PC-3 (cell line): ENCODE results near the gene PCBP2. TPM values are rescaled to one million over a fixed set of nuclear protein-coding genes. Genes with fewer than 3 reads are reported as not detected.

Experiments used
- ATAC-seq: fragments of 200-7000 bp; cut with Tn5 transposase; 2 replicates; pipeline ENCODE4 v1.9.1; 2020; ENCODE audit warnings: mild to moderate bottlenecking, moderate library complexity
- BruUV-seq: library from RNA; stranded (reverse); fragments of 400-500 nt; replicated peaks from 2 replicates; lab custom pipeline; 2021; lab: Mats Ljungman, UMichigan
- CTCF ChIA-PET: fragments of 300-600 bp; sonication (Branson Sonifier 250); formaldehyde crosslinking; loops from one replicate; lab custom pipeline; 2022; ENCODE audit warnings: antibody characterized with exemption; lab: Charles Lee
- POLR2A ChIA-PET: fragments of 300-600 bp; sonication (Branson Sonifier 250); formaldehyde crosslinking; loops from one replicate; lab custom pipeline; 2022; ENCODE audit warnings: antibody characterized with exemption; ENCODE audit not compliant: unreplicated experiment; lab: Charles Lee
- DNase-seq: peaks from one replicate; pipeline ENCODE4 v3.0.0-alpha.2; 2015
- H2AFZ ChIP-seq: fragments of 300-600 bp; sonication (generic); 2 replicates; pipeline ENCODE4 v1.6.0; 2016; ENCODE audit warnings: antibody characterized with exemption, low read length
- H3F3A ChIP-seq: fragments of 300-600 bp; sonication (generic); one replicate; pipeline ENCODE4 v1.6.0; 2017; ENCODE audit warnings: antibody characterized with exemption, low read length, control low read depth, mild to moderate bottlenecking; ENCODE audit not compliant: unreplicated experiment
- H3K27ac ChIP-seq: fragments of 300-600 bp; sonication (generic); 2 replicates; pipeline ENCODE4 v1.5.1; 2016; ENCODE audit warnings: mild to moderate bottlenecking, low read length
- H3K27me3 ChIP-seq: fragments of 300-600 bp; sonication (generic); 2 replicates; pipeline ENCODE4 v1.6.1; 2016; ENCODE audit warnings: low read length, mixed read lengths
- H3K36me3 ChIP-seq: fragments of 300-600 bp; sonication (generic); 2 replicates; pipeline ENCODE4 v1.6.1; 2016; ENCODE audit warnings: low read depth, mixed run types, low read length, mixed read lengths
- H3K4me1 ChIP-seq: fragments of 300-600 bp; sonication (generic); 2 replicates; pipeline ENCODE4 v1.5.1; 2016; ENCODE audit warnings: low read length; ENCODE audit not compliant: insufficient read depth
- H3K4me2 ChIP-seq: fragments of 300-600 bp; sonication (generic); 2 replicates; pipeline ENCODE4 v1.6.0; 2016; ENCODE audit warnings: low read length
- H3K4me3 ChIP-seq: fragments of 300-600 bp; sonication (generic); 2 replicates; pipeline ENCODE4 v1.5.1; 2016; ENCODE audit warnings: mild to moderate bottlenecking, low read length, mixed read lengths
- H3K79me2 ChIP-seq: fragments of 300-600 bp; sonication (generic); 2 replicates; pipeline ENCODE4 v1.6.1; 2017; ENCODE audit warnings: low read length, mixed read lengths
- H3K9ac ChIP-seq: fragments of 300-600 bp; sonication (generic); 2 replicates; pipeline ENCODE4 v1.6.0; 2016; ENCODE audit warnings: mild to moderate bottlenecking, low read length
- H3K9me2 ChIP-seq: fragments of 300-600 bp; sonication (generic); replicated peaks from 2 replicates; pipeline ENCODE4 v1.6.1; 2016; ENCODE audit warnings: mixed run types, low read length, mixed read lengths
- H3K9me3 ChIP-seq: fragments of 300-600 bp; sonication (generic); 2 replicates; pipeline ENCODE4 v1.6.1; 2016; ENCODE audit warnings: low read length, mixed read lengths
- H4K20me1 ChIP-seq: fragments of 300-600 bp; sonication (generic); 2 replicates; pipeline ENCODE4 v1.6.1; 2016; ENCODE audit warnings: low read length, mixed read lengths
- EZH2 ChIP-seq: fragments of 300-600 bp; sonication (generic); IDR thresholded peaks from one replicate; pipeline ENCODE4 v1.6.1; 2017; ENCODE audit warnings: antibody characterized with exemption, mild to moderate bottlenecking, low read length; ENCODE audit not compliant: unreplicated experiment
- EZH2phosphoT487 ChIP-seq: fragments of 300-600 bp; sonication (generic); IDR thresholded peaks from 2 replicates; pipeline ENCODE4 v1.6.1; 2018; ENCODE audit warnings: mild to moderate bottlenecking, antibody characterized with exemption, low read length, borderline replicate concordance
- intact Hi-C: fragments of 100-400 bp; cut with micrococcal nuclease; formaldehyde crosslinking; loops from 2 replicates; pipeline ENCODE4 v1.9.0; 2023
- total RNA-seq: library from RNA; depleted of rRNA; stranded (reverse); fragments of >200 nt; gene quantifications from 2 replicates; pipeline ENCODE4 v1.2.3, GENCODE V29; 2014
- TF ChIP-seq, protein P1 (sequence below): fragments of 300-600 bp; sonication (generic); conservative IDR thresholded peaks from 2 replicates; pipeline ENCODE4 v1.5.1; 2017; ENCODE audit warnings: antibody characterized with exemption, low read depth, mild to moderate bottlenecking, low read length

Gene PCBP2
- total RNA-seq, 1 experiment from 2014 or later: 204 TPM

DNA sequence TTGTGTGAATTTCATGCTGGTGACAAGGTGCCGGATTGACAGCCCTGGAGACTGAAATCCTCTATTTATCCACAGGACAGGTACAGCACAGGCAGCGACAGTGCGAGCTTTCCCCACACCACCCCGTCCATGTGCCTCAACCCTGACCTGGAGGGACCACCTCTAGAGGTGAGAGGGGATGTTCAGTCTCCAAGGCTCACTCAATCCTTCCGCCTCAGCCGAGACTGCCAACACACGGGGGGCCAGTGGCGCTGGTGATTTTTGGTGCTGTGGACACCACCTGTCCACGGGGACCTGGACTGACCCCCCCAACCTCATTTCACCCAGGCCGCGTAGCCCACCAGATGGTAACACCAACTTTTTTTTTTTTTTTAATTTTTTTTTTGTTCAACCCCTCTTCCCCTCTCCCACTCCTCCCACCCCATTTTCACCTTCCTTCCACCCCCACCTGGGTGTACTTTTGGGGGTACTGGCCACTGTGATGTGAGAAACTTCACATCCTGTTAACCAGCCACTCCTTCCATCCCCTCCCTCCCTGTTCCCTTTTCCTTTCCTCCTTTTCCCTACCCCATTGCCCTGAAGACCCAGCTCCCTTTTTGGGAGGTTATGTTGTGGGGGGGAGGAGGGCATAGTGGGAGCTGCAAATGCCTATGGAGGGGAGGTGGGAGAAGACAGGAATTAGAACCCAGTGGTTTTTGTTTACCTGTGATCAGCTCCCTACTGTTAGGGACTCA lies 12.9 kb downstream of the PCBP2 start:
- POLR2A ChIA-PET: interaction anchor here (0.6 kb wide), 1 partner anchor 84 kb away, joined by 3 read pairs; no protein-coding TSS in a partner anchor
- BruUV-seq: no TSS peak
- intact Hi-C loops: no loop called here
- DNase-seq (no peak), ATAC-seq (no peak)
- Histone ChIP-seq H3K27me3 (no peaks in the 10 kb centered on the region), H3K36me3 (peaks cover 99% of the 10 kb centered on the region), H3K79me2 (peaks cover 81% of the 10 kb centered on the region), H3K27ac (no peak overlapping the region), H3K4me1 (no peaks in the 10 kb centered on the region), H3K4me3 (no peak overlapping the region), H2AFZ (no peak overlapping the region), H4K20me1 (peaks cover 78% of the 10 kb centered on the region), H3K9ac (no peak overlapping the region), H3K9me2 (no peaks in the 10 kb centered on the region), H3K9me3 (no peaks in the 10 kb centered on the region), H3F3A (peaks cover 4% of the 10 kb centered on the region), H3K4me2 (no peak overlapping the region)
- TF ChIP-seq EZH2phosphoT487 (no peak), EZH2 (no peak)
- TF ChIP-seq, protein P1, sequence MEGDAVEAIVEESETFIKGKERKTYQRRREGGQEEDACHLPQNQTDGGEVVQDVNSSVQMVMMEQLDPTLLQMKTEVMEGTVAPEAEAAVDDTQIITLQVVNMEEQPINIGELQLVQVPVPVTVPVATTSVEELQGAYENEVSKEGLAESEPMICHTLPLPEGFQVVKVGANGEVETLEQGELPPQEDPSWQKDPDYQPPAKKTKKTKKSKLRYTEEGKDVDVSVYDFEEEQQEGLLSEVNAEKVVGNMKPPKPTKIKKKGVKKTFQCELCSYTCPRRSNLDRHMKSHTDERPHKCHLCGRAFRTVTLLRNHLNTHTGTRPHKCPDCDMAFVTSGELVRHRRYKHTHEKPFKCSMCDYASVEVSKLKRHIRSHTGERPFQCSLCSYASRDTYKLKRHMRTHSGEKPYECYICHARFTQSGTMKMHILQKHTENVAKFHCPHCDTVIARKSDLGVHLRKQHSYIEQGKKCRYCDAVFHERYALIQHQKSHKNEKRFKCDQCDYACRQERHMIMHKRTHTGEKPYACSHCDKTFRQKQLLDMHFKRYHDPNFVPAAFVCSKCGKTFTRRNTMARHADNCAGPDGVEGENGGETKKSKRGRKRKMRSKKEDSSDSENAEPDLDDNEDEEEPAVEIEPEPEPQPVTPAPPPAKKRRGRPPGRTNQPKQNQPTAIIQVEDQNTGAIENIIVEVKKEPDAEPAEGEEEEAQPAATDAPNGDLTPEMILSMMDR: no peak
- CTCF ChIA-PET: no interaction called here

DNA sequence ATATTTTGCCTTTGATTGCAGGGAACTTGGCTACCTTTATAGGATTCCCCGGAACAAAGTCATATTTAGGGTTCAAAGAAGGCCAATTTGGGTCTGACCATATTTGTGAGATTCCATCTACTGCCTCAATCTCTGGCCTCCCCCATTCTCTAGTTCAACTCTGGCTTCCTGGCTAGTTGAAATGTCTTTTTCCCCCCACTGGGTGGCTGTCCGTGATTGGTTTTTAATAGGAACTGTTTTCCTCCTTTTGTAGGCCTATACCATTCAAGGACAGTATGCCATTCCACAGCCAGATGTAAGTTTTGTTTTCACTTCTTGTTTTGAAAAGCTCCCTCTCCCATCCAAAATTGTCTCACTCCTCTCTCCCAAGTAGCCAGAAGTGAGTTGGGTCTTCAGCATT lies 13.8 kb downstream of the PCBP2 start:
- Histone ChIP-seq H3K4me1 (no peaks in the 10 kb centered on the region), H2AFZ (no peak overlapping the region), H3K4me3 (no peak overlapping the region), H3K4me2 (no peak overlapping the region), H3K27me3 (no peaks in the 10 kb centered on the region), H3K9me3 (no peaks in the 10 kb centered on the region), H3K36me3 (peaks cover 97% of the 10 kb centered on the region), H3K9ac (no peak overlapping the region), H3K9me2 (no peaks in the 10 kb centered on the region), H3F3A (peaks cover 4% of the 10 kb centered on the region), H3K27ac (no peak overlapping the region), H3K79me2 (peaks cover 79% of the 10 kb centered on the region), H4K20me1 (peaks cover 74% of the 10 kb centered on the region)
- TF ChIP-seq EZH2phosphoT487: no peak
- TF ChIP-seq, protein P1: no peak
- TF ChIP-seq EZH2: no peak
- ATAC-seq: no peak
- no TSS peak for BruUV-seq
- no peak for DNase-seq
- intact Hi-C loops: no loop called here
- ChIA-PET CTCF (no interaction called here), POLR2A (no interaction called here)

DNA sequence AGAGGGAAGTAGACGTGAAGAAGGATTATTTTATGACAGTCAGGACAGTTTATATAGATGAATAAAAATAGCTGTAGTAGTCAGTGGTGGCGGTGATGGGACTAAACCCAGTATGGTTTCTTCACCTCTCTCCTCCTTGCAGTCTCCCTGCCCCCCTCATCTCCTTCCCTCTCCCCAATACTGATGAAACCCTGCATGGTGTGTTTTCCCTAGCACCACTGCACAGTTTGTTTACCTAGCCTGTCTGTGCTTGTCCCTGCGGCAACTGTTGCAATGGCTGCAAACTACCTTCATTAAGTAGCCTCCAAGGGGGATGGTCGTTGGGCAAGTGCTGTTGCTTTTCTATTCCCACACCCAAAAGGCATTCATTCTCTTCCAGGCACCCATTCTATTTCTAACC lies 14.7 kb downstream of the PCBP2 start:
- peaks cover 93% of the 10 kb centered on the region for H3K36me3 ChIP-seq
- no peak overlapping the region for H3K27ac ChIP-seq
- no peaks in the 10 kb centered on the region for H3K27me3 ChIP-seq
- DNase-seq: no peak
- H3K4me2 ChIP-seq: no peak overlapping the region
- H3F3A ChIP-seq: peaks cover 4% of the 10 kb centered on the region
- H3K9me2 ChIP-seq: no peaks in the 10 kb centered on the region
- no peaks in the 10 kb centered on the region for H3K9me3 ChIP-seq
- no peaks in the 10 kb centered on the region for H3K4me1 ChIP-seq
- H3K4me3 ChIP-seq: no peak overlapping the region
- no TSS peak for BruUV-seq
- ChIA-PET POLR2A (no interaction called here), CTCF (no interaction called here)
- no peak overlapping the region for H2AFZ ChIP-seq
- ATAC-seq: no peak
- intact Hi-C loops: no loop called here
- peaks cover 71% of the 10 kb centered on the region for H4K20me1 ChIP-seq
- TF ChIP-seq EZH2 (no peak), EZH2phosphoT487 (no peak)
- TF ChIP-seq, protein P1: no peak
- H3K9ac ChIP-seq: no peak overlapping the region
- H3K79me2 ChIP-seq: peaks cover 73% of the 10 kb centered on the region
